ENCODE measurements around the gene C19orf67. TPM values are rescaled to one million over a fixed set of nuclear protein-coding genes. Genes with fewer than 3 reads are reported as not detected.

Gene C19orf67
- total RNA-seq, 3 donors from 2014 or later = 0.27 TPM; not detected in 2

GRCh38 chr19:14089412-14089661, 3.8 kb upstream of the C19orf67 start:
- no peak for DNase-seq
- peaks cover 7% of the 10 kb centered on the region for H3K9me3 ChIP-seq
- intact Hi-C loops (cut with DNase I, micrococcal nuclease) = no loop called here
- ATAC-seq = no peak
- H3K36me3 ChIP-seq (ENCODE audit: low read depth) = no peaks in the 10 kb centered on the region
- H3K4me1 ChIP-seq (ENCODE audit: low read depth) = peaks cover 16% of the 10 kb centered on the region
- TF ChIP-seq CTCF (IDR thresholded peaks at IDR 0.05) = no peak
- H3K4me3 ChIP-seq = peak overlapping the region; percentile 22

DNA sequence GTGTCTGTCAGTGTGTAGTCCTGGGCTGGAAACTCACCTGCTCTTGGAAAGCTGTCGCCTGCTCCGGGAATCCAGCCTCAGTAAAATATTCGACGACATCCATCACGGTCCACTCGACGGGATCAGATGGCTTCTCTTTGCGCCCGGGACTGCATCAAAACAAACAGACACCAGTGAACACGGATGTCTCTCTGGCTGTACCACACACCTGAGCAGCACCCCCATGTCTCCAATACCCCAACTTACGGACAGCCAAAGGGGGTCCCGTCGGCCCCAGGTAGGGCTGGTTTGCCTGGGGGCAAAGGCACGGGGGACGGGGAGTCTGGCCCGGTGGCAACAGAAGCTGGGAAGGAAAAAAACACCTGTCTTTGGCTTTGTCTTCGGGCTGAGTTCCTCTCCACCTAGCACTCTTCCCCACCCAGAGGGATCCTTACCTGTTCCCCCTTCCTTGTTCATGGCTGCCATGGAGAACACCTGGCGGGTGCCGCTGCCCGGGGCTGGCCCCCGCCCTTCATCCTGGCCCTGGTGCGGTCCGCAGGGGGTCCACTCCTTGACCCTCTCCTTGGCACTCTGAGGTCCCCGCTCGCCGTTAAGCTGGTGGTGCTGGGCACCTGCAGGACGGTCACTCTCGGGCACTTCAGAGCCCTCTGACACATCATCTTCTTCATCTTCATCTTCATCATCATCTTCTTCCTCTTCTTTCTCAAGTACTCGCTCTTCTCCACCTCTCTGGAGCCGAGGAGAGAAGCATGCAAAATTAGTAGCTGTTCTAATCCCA, 3.2 kb upstream of the C19orf67 start:
- no peak for TF ChIP-seq CTCF (IDR thresholded peaks at IDR 0.05)
- no peaks in the 10 kb centered on the region for H3K36me3 ChIP-seq (ENCODE audit: low read depth)
- no peak overlapping the region for H3K4me3 ChIP-seq
- H3K9me3 ChIP-seq = peaks cover 7% of the 10 kb centered on the region
- intact Hi-C loops (cut with DNase I, micrococcal nuclease) = no loop called here
- ATAC-seq (no peak), DNase-seq (no peak)
- H3K4me1 ChIP-seq (ENCODE audit: low read depth) = peaks cover 16% of the 10 kb centered on the region

GRCh38 chr19:14086098-14086497, 515 bp upstream of the C19orf67 start:
- intact Hi-C loops (cut with DNase I, micrococcal nuclease) = no loop called here
- TF ChIP-seq CTCF (IDR thresholded peaks at IDR 0.05) = no peak
- Histone ChIP-seq H3K9me3 (no peaks in the 10 kb centered on the region), H3K36me3 (ENCODE audit: low read depth) (peaks cover 4% of the 10 kb centered on the region), H3K4me3 (no peak overlapping the region), H3K4me1 (ENCODE audit: low read depth) (peaks cover 14% of the 10 kb centered on the region)
- DNase-seq (no peak), ATAC-seq (no peak)

DNA sequence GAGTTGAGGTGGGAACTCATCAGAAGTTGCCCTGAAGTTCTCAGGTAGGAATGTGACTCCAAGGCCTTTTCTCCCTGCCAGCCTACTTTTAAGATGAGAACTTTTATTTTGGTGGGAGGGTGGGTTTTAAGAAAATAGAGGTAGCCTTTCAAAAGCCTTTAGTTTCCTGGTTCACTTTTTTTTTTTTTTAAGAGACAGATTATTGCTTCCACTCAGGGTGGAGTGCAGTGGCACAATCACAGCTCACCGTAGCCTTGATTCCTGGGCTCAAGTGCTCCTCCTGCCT, 3.0 kb downstream of the C19orf67 start:
- Histone ChIP-seq H3K4me3 (no peak overlapping the region), H3K4me1 (ENCODE audit: low read depth) (peaks cover 20% of the 10 kb centered on the region), H3K9me3 (no peaks in the 10 kb centered on the region), H3K36me3 (ENCODE audit: low read depth) (peaks cover 4% of the 10 kb centered on the region)
- ATAC-seq (no peak), DNase-seq (peak in 1 of 3 donors; percentile 35)
- intact Hi-C loops (cut with DNase I, micrococcal nuclease) = no loop called here
- TF ChIP-seq CTCF (IDR thresholded peaks at IDR 0.05) = no peak

- Histone ChIP-seq H3K4me1 (ENCODE audit: low read depth) (peaks cover 20% of the 10 kb centered on the region), H3K4me3 (peak overlapping the region; percentile 63), H3K9me3 (no peaks in the 10 kb centered on the region), H3K36me3 (ENCODE audit: low read depth) (peaks cover 4% of the 10 kb centered on the region)
- DNase-seq (peak; percentile 31 to 84 (median 63)), ATAC-seq (peak; percentile 34)
- intact Hi-C loops (cut with DNase I, micrococcal nuclease) = no loop called here
- TF ChIP-seq CTCF (IDR thresholded peaks at IDR 0.05) = no peak
Observed at GRCh38 chr19:14081797-14082674, 3.5 kb downstream of the C19orf67 start.
